ENCODE measurements around the gene ACTRT2.

ACTRT2 gene

DNA sequence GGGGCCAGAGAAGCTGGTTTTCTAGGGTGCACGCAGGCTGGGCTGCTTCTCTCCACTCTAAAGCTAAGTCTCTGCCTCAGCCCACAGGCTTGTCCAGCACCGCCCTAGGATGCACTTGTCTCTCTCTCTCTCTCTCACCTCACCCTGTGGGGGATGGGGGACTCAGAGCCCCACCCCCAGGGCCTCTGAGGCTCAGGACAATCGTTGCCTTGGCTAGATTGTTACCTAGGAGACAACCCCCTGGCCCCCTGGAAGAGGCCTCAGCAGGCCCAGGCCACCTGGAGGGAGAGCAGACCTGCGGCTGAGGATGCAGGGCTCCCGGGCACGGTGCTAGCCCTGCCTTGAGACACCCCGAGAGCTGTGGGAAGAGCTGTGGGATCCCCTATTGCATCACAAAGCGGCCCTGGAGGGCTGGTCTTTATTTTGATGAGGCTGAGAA is at the start of gene ACTRT2:
TSS of gene ACTRT2 (plus strand) at position 235 of the 439 bp plus-strand sequence. CDS start 220 bp downstream, outside the sequence.
- DNase-seq (ENCODE audit: low read depth in 2 of 2): no peak

DNA sequence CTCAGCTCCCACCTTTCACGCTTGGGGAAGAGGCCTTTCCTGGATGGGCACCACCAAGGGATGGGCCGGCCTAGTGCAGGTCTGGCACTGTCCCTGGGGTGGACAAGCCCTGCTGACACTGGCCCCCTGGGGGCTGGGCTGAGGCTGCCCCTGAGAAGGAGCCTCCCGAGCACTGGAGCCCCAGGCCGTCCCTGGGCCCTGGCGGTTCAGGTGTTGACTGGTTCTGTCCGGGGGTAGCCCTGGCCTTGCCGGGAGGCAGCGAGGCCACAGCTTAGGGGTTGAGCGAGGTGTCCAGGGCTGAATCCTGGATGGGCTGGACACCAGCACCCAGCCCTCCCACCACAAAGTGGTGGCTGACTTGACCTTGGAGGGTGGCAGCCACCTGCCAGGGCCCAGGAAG is 49.7 kb upstream of the ACTRT2 start:
- DNase-seq (ENCODE audit: low read depth in 2 of 2): no peak

DNA sequence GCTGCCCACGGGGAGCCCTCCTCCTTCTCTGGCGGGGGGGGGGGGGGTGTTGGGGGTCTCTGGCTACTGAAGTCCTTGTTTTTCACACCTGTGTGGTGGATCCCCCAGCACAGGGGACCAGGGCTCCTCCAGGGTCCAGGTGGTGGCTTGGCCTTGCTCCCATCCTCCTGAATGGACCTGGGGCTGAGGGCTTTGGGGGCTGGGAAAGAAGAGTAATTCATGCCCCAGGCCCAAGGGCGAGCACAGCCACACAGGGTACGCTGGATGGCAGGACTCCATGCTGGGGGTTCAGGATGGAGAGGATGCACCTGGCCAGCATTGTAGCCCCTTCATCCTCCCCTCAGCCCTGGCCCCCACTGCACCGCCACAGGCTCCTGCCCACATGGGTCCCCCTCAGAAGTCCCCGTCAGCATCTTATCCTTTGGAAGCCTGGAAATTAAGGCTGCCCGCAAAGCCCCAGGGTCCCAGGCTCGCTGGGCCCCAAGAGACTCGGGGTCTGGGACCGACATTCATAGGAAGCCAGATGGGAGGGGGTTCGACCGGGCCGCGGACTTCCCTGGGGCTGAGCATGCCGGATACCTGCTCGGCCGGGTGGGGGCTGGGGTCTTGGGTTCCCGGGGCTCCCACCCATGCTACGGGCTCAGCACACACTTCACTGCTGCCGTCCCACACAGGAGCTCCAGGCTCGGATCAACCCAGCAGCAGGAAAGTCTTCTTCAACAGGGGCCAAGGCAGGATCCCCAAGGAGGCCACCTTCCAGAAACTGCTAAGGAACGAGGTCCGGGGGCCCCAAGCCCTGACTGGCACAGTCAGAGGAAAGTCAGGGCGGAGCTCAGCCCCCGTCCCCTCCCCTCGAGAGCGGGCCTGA is 49.0 kb upstream of the ACTRT2 start:
- no peak for DNase-seq (ENCODE audit: low read depth in 2 of 2)

DNA sequence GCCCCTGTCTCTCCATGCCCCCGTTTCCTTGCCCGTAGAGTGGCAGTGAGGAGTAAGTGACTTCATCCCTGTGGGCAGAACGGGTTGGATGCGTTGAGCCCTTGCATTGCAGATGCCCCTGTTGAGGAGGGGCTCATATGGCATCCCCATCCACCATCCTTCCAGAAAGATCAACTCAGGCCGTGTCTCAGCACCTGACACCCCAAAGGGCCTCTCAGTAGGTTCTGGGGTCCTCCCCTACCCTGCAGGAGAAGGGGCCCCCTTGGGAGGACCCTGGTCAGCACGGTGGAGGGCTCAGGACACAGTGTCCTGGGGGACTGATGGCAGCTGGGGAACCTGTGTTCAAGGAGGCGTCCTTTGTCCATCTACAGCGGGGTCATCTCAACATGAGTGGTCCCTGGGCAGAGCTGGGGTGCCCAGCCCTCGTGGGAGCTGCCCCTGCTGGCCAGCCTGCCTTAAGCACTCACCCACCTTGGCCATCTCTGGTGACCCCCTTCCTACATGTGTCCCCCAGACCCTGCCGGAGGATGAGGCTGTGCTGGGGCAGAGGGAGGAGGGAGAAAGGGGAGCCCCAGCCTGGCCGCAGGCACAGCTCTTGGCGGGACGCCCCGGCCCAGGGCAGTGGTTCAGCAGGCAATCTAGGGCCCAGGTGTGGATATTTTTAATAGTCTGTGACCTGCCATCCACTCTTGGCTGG is 48.2 kb upstream of the ACTRT2 start:
- DNase-seq (ENCODE audit: low read depth in 2 of 2): no peak

DNA sequence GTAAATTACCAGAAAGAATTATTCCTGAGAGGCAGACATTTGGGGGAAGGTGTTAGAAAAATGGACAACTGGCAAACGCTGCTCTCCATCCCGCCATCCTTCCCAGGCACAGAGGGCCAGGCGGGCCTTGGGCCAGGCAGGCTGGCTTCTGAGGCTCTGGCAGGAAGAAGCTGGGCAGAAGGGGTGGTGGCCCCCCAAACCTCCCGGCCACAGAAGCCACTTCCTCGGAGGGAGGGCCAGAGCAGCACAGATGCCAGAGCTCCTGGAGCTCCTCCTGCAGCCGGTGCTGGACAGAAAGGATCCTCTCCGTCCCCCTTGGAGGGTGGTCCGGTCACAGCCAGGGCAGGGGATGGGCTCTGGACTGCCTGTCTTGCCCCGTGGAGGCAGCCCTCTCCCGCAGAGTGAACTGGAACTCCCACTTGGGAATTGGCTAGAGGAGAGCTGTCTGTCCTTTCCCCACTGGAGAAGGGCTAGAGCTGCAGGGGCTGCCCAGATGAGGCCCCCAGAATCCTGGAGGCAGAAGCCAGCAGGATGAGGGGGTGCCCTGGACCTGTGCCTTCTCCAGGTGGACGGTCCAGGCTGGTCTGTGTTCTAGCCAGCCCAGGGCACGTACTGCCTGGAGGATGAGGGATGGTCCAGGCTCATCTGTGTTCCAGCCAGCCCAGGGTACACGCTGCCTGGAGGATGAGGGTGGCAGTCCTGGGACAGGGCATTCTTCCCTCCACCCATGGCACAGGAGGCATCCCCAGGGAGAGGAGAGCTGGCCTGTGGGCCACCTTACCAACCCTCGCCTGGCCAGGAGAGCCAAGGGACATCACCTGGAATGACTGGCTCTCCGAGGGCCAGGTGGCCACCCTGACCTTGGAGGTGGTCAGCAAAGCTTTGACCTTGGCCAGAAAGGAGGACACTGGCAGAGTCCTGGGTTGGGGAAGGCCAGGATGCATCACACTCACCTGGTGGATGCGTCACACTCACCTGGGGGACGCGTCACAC is 47.4 kb upstream of the ACTRT2 start:
- no peak for DNase-seq (ENCODE audit: low read depth in 2 of 2)

- no peak for DNase-seq (ENCODE audit: low read depth in 2 of 2)
Measured at GRCh38 chr1:2974701-2975301, 46.5 kb upstream of the ACTRT2 start.

DNA sequence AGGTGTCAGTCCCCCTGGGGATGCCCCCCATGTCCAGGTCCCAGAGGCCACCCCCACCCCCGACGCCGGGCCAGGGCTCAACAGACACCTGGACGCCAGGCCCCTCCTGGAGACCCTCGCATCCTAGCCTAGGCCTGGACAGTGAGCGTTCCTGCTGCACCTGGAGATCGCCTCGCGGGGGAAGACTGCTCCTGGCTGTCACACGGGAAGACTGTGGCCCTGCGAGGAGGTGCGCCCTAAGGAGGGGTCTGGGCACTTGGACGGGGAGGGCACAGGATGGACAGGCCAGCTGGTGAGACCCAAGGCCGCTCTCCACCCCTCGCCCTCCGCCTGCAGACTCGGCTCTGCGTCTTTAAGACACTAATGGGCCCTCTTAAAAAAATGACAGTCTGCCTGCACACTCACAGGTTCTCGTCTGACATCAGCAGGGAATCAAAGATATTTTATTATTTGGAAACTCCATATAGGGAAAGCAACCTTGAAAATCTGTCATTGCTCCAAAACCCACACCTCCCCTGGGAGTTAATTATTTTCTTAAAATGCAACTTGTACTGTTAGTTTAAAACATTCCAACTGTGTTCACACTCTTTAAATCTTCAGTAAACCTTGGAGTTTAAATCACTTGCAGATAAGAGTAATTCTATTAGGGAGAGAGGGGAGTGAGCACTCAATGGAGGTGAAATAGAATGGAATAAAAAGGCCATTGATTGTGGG is 45.6 kb upstream of the ACTRT2 start:
- no peak for DNase-seq (ENCODE audit: low read depth in 2 of 2)

DNA sequence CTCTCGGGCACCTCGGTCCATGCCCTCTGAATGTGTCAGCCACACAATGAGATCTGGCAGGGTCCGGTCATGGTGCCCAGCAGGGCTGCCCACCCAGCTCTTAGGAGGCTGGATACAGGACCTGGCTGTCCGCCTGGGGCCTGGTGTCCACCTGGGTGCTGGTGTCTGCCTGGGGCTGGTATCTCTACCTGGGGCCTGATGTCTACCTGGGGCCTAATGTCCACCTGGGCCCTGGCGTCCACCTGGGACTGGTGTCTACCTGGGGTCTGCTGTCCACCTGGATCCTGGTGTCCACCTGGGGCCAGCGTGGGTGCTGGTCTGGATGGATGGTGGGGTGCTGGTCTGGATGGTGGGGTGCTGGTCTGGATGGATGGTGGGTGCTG is 45.1 kb upstream of the ACTRT2 start:
- no peak for DNase-seq (ENCODE audit: low read depth in 2 of 2)

DNA sequence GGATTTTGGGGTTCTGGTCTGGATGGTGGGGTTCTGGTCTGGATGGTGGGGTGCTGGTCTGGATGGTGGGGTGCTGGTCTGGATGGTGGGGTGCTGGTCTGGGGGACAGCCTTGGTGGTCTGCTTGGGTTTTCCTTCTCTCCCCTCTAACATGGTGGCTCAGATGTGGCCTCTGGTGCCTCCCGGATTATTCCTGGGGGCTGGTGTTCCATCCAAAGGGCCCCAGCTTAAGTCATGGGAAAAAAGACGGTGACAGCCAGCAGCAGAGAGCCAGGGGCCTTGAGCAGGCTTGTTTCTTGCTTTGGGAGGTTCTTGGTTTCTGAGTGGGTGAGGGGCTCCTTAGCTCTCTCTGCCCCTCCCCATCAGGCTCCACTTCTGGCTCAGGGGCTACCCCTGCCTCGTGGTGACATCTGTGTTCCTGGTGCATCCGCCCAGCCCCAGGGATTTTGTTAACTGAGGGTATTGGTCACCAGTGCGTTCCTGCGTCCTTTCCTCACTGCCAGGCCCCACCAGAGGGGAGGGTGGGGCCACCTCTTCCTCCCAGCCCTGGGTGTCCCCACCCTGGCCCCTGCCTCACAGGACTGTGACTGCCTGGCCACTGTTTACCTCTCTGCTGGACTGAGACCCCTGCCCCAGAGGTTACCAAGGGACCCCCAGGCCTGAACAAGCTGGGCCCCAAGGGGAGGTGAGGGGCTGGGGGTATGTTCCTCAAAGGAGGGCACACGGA is 43.2 kb upstream of the ACTRT2 start:
- DNase-seq (ENCODE audit: low read depth in 2 of 2): no peak

DNA sequence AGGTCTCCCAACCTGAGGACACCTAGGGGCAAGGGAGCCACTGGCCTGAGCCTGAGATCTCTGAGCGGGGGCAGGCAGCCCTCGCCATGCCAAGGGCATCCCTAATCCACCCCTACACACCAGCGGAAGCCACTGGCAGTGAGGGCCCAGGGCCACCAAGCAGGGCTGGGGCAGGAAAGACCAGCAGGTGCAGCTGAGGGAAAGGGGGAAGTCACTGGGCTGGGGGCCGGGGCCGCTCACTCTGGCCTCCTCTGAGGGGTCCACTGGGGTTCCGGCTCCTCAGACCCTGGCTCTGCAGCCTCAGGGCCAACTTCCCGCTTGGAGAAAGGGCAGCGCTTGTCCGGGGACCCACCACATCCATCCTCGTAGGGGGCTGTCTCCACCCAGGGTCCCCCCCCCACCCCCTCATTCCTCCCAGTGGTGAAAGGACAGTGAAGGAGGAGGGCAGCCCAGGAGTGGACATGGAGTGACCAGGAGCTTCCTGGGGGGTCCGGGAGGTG is 42.5 kb upstream of the ACTRT2 start:
- no peak for DNase-seq (ENCODE audit: low read depth in 2 of 2)

DNA sequence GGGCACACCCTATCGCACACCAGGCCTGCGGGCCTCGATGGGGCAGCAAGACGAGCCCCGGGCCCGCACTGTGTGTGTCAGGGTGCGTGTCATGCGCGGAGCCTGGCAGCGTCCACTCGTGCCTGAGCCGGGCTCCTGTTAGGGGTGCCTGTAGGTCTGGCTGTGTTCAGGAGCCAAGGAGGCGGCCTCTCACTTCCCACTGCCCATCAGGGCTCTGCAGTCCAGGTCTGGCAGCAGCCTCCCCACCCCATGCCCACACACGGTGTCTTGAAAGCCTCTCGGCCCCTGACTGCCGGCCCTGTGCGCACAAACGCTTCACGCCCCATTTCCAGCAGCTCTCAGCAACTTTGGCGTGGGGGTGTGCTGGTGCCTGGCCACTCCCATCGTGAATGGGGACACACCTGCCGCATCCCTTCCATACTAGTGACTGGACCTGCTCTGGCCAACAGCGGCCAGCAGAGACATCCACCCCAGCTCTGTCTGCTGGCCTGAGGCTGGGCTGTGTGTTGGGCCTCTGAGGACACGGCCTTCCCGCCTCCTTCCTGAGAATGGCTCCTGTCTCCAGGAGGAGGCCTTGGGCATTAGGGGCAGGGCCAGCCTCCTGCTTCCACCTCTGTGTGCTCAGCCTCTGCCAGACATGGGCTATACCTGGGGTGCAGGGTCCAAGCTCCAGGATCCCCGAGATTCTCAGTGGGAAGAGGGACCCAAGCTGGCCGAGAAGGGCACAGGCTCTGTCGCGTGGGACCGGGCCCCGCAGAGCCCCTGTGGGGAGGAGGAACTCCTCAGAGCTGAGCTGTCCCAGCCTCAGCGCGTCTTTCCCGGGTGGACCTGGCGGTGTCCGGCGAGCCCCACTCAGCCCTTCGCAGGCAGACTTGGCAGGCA is 41.8 kb upstream of the ACTRT2 start:
- no peak for DNase-seq (ENCODE audit: low read depth in 2 of 2)

GRCh38 chr1:2980073-2980791 is 41.0 kb upstream of the ACTRT2 start:
- no peak for DNase-seq (ENCODE audit: low read depth in 2 of 2)

DNA sequence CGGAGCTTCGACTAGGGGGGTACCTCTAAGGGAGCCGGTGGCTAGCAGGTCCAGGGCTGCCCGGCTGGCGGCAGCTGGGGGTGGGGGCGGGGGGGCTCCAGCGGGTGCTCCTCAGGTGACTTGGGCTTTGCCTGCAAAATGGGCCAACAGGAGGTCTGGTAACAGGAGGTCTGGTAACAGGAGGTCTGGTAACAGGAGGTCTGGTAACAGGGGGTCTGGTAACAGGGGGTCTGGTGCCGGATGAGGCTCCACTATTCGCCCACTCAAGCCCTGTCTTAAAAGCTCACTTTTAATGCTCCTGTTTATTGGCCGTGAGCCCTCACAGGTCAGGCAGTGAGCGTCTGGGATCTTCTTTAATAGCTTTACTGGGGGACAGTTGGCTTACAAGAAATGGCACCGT is 40.4 kb upstream of the ACTRT2 start:
- DNase-seq (ENCODE audit: low read depth in 2 of 2): no peak

- DNase-seq (ENCODE audit: low read depth in 2 of 2): no peak
Measured at GRCh38 chr1:2981388-2981787, 39.9 kb upstream of the ACTRT2 start.

- no peak for DNase-seq (ENCODE audit: low read depth in 2 of 2)
Measured at GRCh38 chr1:2981981-2982614, 39.2 kb upstream of the ACTRT2 start.

- DNase-seq (ENCODE audit: low read depth in 2 of 2): no peak
Measured at GRCh38 chr1:2982615-2983318, 38.5 kb upstream of the ACTRT2 start.

DNA sequence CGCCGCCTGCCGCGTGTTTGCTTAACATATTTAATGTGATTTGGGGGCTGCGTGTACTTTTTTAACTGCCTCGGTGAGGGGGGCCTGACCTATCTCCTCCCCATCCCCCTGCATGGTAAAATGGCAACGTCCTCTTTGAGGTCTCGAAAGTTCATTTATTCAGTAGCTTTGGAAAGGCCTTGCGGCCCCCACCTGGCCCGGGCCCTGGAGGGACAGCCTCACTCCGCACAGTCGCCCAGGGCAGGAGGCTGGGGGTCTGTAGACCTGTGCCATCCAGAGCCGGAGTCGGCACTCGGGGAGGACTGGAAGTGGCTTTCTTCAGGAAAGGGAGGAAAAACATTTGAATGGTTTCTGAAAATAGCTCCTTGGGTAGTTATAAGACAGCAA is 38.0 kb upstream of the ACTRT2 start:
- no peak for DNase-seq (ENCODE audit: low read depth in 2 of 2)

Data from stimulated activated CD4-positive, alpha-beta T cell treated with anti-CD3 and anti-CD28 coated beads, Interleukin-4, amount 100 ng/mL, for 48 hours (primary cell).